GM18507 (cell line): ENCODE measurements around the gene PLA2G4B.

Experiments
- DNase-seq: peaks from one replicate; pipeline ENCODE4 v3.0.0; 2011; ENCODE audit warnings: low read depth; ENCODE audit not compliant: insufficient read length; ENCODE audit errors: extremely low spot score
- FAIRE-seq: peaks from 2 replicates; lab custom pipeline; 2011; peaks lifted over from hg19 to GRCh38; lab: Jason Lieb, UNC

The PLA2G4B gene

GRCh38 chr15:41847206-41847605 lies 8.6 kb downstream of the PLA2G4B start:
- FAIRE-seq: no peak
- DNase-seq: no peak

GRCh38 chr15:41847981-41848380 lies 9.3 kb downstream of the PLA2G4B start:
- FAIRE-seq (no peak), DNase-seq (no peak)

DNA sequence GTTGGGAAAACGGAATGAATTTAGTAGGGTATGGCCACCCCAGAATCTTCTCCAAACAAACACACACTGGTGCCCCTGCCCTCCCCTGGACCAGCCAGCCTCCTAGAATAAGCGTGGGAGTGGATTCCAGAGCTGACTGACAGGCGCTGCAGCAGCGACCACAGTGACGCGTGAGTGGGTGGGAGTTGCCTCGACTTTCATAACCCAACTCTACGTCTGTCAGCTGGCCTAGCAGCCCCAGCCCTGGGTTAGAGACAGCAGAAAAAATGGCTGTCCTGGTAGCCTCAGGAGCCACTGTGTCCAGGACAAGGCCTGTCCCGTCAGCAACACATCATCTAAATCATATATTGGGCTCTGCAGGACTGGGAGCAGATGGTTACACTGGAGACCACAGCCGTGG lies 10.0 kb downstream of the PLA2G4B start:
- no peak for FAIRE-seq

DNA sequence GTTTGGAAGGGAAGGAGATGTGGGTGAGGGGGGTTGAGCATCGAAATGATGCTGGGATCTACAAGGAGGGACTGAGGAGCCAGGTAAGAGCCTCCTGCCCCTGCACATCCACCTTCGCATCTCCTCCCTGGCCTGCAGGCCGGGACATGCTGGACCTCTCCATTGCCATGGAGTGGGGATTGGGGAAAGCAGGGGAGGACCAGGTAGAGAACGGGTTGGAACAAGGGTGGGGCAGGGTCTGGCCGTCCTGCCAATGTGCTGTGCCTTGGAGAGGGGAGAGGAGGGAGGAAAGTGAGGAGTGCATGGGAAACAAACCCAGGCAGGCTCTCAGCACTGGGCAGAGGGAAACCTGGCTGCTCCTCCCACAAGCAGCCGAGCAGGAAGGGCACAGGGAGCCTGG lies 10.6 kb downstream of the PLA2G4B start:
- FAIRE-seq (no peak), DNase-seq (no peak)

More for the DNA sequence above, 10.0 kb downstream of the PLA2G4B start:
- DNase-seq: no peak

- FAIRE-seq: no peak
- DNase-seq: no peak
These were observed 11.2 kb downstream of the PLA2G4B start for GRCh38 chr15:41849861-41850260.

DNA sequence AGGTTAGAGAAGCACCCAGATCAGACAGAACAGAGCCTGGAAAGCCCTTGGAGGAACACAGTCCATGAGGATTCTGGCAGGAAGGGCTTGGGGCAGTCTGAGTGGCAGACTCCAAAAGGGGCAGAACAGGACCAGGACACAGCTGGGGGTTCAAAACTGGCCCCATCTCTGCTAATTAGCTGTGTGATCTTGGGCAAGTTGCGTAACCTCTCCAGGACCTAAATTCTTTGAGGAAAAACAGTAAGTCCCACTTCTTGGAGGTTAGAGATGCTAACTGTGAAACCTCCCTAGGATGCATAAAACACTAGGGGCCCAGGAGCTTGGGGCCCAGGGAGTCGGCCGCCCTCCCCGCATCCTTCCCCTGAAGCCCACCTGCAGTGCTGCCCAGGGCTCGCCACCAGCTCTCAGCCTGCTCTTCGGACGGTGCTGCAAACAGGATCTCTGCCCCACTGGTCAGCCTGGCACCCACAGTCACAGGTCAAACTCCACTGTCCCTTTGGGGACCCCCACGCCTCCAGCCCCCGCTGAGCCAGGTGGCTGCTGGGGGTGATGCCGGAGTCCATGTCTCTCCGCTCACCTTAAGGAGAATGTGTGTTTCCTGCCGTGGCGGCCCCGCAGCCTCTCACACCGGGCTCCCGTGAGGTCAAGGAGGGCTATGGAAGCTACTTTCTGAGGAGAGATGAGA lies 12.0 kb downstream of the PLA2G4B start:
- DNase-seq: no peak

GRCh38 chr15:41851167-41851523 lies 12.5 kb downstream of the PLA2G4B start:
- FAIRE-seq (no peak), DNase-seq (no peak)

More for the DNA sequence above, 12.0 kb downstream of the PLA2G4B start:
- FAIRE-seq: no peak

DNA sequence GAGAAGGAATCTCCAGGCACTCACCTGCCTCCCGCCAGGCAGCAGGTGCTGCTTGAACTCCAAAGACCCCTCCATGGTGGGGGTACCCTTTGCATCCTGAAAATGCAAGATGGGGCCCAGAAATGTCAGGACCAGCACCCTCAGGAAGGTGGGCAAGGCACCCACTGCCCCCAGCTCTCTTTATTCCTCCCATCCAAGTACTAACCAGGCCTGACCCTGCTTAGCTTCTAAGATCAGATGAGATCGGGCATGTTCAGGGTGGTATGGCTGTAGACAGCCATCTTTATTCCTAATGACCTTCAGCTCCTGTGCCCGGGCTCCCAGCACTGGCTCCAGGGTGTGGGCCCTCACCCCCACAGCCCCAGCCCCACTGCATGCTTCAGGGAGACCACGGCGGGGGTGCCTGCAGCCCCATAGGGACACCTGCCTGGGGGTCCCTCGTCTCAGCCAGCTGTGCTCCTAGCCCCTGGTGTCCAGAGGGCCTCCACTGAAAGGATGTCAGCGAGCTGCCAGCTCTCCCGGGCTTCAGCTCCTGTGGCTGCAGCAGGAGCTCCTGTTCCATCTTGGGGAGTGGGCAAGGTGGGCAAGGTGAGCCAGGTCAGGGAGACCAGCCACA lies 13.2 kb downstream of the PLA2G4B start:
- DNase-seq: no peak
- FAIRE-seq: no peak

GRCh38 chr15:41852736-41853590 lies 14.3 kb downstream of the PLA2G4B start:
- FAIRE-seq (no peak), DNase-seq (no peak)

GRCh38 chr15:41853831-41854230 lies 15.2 kb downstream of the PLA2G4B start:
- FAIRE-seq: no peak
- DNase-seq: no peak

- no peak for FAIRE-seq
These were observed 15.8 kb downstream of the PLA2G4B start for GRCh38 chr15:41854443-41854842.

GRCh38 chr15:41855261-41855961 lies 16.8 kb downstream of the PLA2G4B start:
- no peak for FAIRE-seq
- DNase-seq: no peak

More at GRCh38 chr15:41854443-41854842, 15.8 kb downstream of the PLA2G4B start:
- DNase-seq: no peak

- FAIRE-seq: no peak
These were observed 17.6 kb downstream of the PLA2G4B start for GRCh38 chr15:41856262-41856661.

DNA sequence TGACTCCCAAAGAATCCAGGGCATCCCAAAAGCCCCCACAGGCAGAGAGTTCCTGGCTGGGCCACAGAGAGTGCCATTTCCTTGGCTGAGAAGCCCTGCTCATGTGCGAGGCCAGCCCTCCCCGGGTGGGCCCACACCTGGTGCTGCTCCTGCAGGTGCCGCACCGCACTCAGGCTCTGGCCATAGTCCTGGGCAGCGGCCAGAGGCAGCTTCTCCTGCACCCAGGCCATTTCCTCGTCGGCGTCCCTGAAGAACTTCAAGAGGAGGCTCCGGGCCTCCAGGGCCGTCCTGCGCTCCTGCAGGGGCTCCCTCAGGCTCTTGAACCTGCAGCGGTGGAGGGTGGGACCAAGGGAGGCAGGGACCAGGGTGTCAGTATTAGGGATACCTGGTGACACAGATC lies 18.1 kb downstream of the PLA2G4B start:
- no peak for DNase-seq
- FAIRE-seq: no peak

More at GRCh38 chr15:41856262-41856661, 17.6 kb downstream of the PLA2G4B start:
- DNase-seq: no peak

- FAIRE-seq (no peak), DNase-seq (no peak)
These were observed 18.7 kb downstream of the PLA2G4B start for GRCh38 chr15:41857316-41857715.

DNA sequence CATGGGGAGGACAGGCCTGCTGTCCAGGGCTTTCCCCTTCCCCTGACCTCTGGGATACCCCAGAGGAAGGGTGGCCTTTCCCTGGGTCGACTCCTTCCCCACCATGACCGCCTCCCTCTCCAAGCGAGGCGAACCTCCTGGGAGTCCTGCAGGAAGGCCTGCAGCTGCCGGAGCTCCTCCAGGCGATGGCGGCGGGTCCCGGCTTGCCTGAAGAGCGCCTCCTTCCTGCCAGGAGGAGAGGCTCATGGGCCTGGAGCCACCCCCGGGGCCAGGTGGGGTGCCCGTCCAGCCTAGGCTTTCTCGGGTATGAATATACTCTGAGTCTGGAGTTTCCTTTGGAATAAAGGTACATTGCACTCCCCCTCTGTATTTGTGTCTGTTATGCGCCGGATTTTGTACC lies 20.1 kb downstream of the PLA2G4B start:
- FAIRE-seq (no peak), DNase-seq (no peak)

DNA sequence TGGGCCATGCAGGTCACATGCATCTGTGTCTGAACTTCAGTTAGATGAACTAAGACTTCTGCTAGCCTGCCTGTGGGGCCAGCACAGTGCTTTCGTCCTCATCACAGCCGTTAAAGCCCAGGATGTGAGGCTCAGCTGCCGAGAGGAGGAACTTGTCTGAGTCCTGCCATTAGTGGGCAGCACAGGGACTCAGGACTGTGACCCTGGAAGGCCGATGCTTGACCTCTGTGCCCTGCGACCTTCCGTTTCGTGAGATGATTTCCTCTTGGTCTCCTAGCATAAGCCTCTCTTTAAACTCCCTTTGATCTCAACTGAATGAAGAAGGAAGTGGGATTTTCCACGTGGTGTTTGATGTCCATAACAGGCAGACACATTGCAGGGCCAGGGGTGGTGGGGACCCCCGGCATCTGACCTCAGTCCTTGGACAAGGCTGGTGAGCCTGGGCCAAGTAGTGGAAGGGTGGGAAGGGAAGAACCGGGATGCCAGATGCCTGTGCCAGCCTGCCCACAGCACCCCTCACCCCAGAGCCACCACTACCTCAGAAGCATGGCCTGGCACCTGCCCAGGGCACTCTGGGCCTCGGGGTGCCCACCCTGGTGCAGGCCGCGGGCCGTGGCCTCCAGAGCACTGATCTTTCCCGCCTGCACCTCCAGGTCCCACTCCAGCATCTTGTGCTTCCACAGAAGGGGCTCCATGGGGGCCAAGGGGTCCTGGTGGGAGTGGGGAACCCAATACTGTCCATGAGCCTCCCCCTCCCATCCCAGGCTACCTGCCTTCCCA lies 21.6 kb downstream of the PLA2G4B start:
- no peak for FAIRE-seq

GRCh38 chr15:41861736-41862356 lies 23.2 kb downstream of the PLA2G4B start:
- no peak for FAIRE-seq
- no peak for DNase-seq

More for the DNA sequence above, 21.6 kb downstream of the PLA2G4B start:
- no peak for DNase-seq
